Measurements from ENCODE around the gene MYO19. TPM values are rescaled to one million over a fixed set of nuclear protein-coding genes. Genes with fewer than 3 reads are reported as not detected.

The MYO19 gene
- total and polyA plus RNA-seq, 9 of the 15 experiments (the other 6 are each of a cell fraction or from before 2014, with no cell fraction given) = 21.6 to 176 (median 129) TPM

DNA sequence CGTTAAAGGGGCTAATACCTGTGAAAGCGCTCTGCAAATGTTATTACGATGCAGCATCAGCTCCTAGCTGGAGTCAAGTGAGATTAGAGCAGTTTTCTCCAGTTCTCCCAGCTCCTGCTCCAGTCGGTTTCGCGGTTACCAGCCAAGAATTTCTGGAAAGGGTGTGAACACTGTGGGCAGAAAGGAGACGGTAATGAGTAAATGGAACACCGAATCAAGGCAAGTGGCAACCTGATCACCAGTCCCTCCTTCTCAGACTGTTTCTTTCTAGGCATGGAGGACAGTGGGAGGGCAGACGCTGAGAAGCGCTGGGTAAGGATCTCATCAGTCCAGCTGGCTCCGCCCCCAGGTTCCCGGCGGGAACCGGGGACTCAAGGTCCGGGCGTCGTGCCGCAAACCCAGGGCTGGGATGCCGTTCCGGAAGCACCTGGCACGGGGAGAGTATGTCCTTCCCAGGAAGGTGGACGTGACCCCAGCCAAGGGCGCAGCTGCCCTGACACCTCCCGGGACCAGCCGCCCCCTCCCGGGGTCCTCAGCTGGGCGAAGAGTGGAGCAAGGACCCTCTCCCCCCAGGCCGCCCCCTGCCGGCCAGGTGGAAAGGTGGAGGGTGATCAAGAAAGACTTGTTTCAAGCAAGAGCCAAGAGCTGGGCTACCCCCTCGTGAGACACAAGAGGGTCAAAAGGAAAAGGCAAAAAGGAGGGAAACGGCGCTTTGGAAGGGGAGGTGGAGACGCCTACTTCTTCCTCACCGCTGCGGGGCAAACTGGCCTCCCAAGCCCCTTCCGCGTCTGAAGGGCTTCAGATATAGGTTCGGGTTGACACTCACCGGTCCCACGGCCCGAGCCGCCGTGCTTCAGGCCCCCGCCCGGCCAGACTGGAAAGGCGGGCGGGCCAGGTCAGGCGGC, 481 bp downstream of the MYO19 start (continued):
- TF ChIP-seq FOSL1 (tag; conservative IDR thresholded peaks at IDR 0.05) (no peak), ESRRA (IDR thresholded peaks at IDR 0.05; ENCODE audit: borderline replicate concordance, low read depth) (peak; percentile 46; the same call in 1 of the 2 replicates), STAT5A (IDR thresholded peaks at IDR 0.05; ENCODE audit: borderline replicate concordance, low read length) (no peak), EGR1 (conservative IDR thresholded peaks at IDR 0.05) (peak; percentile 47), TRIM24 (IDR thresholded peaks at IDR 0.05) (no peak), SRSF7 (optimal IDR thresholded peaks at IDR 0.05; ENCODE audit: low read depth, low read length) (no peak), ZNF707 (CRISPR knock-in tag; conservative IDR thresholded peaks at IDR 0.05) (no peak), MCM5 (IDR thresholded peaks at IDR 0.05; ENCODE audit: low read depth) (no peak), RBM22 (IDR thresholded peaks at IDR 0.05; ENCODE audit: low read depth, low read length, poor library complexity, severe bottlenecking) (peak; percentile 77), HLTF (IDR thresholded peaks at IDR 0.05) (peak; percentile 49; the same call in 1 of the 2 replicates), WHSC1 (IDR thresholded peaks at IDR 0.05; ENCODE audit: low read length) (no peak), CHD4 (IDR thresholded peaks at IDR 0.05; ENCODE audit: insufficient read depth, insufficient replicate concordance, low read depth, low read length, poor library complexity, severe bottlenecking) (peak; percentile 39), ZBTB7A (IDR thresholded peaks at IDR 0.05; ENCODE audit: borderline replicate concordance, control insufficient read depth, low read depth, low read length) (peak; percentile 92), POLR2G (IDR thresholded peaks at IDR 0.05; ENCODE audit: low read depth, low read length) (peak; percentile 82; the same call in 1 of the 2 replicates)
- TF ChIP-seq, protein P1, sequence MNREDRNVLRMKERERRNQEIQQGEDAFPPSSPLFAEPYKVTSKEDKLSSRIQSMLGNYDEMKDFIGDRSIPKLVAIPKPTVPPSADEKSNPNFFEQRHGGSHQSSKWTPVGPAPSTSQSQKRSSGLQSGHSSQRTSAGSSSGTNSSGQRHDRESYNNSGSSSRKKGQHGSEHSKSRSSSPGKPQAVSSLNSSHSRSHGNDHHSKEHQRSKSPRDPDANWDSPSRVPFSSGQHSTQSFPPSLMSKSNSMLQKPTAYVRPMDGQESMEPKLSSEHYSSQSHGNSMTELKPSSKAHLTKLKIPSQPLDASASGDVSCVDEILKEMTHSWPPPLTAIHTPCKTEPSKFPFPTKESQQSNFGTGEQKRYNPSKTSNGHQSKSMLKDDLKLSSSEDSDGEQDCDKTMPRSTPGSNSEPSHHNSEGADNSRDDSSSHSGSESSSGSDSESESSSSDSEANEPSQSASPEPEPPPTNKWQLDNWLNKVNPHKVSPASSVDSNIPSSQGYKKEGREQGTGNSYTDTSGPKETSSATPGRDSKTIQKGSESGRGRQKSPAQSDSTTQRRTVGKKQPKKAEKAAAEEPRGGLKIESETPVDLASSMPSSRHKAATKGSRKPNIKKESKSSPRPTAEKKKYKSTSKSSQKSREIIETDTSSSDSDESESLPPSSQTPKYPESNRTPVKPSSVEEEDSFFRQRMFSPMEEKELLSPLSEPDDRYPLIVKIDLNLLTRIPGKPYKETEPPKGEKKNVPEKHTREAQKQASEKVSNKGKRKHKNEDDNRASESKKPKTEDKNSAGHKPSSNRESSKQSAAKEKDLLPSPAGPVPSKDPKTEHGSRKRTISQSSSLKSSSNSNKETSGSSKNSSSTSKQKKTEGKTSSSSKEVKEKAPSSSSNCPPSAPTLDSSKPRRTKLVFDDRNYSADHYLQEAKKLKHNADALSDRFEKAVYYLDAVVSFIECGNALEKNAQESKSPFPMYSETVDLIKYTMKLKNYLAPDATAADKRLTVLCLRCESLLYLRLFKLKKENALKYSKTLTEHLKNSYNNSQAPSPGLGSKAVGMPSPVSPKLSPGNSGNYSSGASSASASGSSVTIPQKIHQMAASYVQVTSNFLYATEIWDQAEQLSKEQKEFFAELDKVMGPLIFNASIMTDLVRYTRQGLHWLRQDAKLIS (CRISPR knock-in tag; IDR thresholded peaks at IDR 0.05) = no peak
- TF ChIP-seq, protein P2, sequence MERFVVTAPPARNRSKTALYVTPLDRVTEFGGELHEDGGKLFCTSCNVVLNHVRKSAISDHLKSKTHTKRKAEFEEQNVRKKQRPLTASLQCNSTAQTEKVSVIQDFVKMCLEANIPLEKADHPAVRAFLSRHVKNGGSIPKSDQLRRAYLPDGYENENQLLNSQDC (CRISPR knock-in tag; IDR thresholded peaks at IDR 0.05) = 0 out of 2 replicates have a peak, but pooled peaks have one; percentile 22
- TF ChIP-seq, protein P3, sequence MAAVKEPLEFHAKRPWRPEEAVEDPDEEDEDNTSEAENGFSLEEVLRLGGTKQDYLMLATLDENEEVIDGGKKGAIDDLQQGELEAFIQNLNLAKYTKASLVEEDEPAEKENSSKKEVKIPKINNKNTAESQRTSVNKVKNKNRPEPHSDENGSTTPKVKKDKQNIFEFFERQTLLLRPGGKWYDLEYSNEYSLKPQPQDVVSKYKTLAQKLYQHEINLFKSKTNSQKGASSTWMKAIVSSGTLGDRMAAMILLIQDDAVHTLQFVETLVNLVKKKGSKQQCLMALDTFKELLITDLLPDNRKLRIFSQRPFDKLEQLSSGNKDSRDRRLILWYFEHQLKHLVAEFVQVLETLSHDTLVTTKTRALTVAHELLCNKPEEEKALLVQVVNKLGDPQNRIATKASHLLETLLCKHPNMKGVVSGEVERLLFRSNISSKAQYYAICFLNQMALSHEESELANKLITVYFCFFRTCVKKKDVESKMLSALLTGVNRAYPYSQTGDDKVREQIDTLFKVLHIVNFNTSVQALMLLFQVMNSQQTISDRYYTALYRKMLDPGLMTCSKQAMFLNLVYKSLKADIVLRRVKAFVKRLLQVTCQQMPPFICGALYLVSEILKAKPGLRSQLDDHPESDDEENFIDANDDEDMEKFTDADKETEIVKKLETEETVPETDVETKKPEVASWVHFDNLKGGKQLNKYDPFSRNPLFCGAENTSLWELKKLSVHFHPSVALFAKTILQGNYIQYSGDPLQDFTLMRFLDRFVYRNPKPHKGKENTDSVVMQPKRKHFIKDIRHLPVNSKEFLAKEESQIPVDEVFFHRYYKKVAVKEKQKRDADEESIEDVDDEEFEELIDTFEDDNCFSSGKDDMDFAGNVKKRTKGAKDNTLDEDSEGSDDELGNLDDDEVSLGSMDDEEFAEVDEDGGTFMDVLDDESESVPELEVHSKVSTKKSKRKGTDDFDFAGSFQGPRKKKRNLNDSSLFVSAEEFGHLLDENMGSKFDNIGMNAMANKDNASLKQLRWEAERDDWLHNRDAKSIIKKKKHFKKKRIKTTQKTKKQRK (IDR thresholded peaks at IDR 0.05; ENCODE audit: borderline replicate concordance, low read depth, low read length) = no peak
- TF ChIP-seq, protein P4, sequence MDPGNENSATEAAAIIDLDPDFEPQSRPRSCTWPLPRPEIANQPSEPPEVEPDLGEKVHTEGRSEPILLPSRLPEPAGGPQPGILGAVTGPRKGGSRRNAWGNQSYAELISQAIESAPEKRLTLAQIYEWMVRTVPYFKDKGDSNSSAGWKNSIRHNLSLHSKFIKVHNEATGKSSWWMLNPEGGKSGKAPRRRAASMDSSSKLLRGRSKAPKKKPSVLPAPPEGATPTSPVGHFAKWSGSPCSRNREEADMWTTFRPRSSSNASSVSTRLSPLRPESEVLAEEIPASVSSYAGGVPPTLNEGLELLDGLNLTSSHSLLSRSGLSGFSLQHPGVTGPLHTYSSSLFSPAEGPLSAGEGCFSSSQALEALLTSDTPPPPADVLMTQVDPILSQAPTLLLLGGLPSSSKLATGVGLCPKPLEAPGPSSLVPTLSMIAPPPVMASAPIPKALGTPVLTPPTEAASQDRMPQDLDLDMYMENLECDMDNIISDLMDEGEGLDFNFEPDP (CRISPR knock-in tag; IDR thresholded peaks at IDR 0.05) = no peak

Data from K562 (cell line).